ENCODE results near the gene C6orf136.
"Not testable (repeated sequence)": the region's sequence is repeated elsewhere in the genome, so short reads cannot be mapped to it uniquely, and the experiment has no call there.

C6orf136 gene

GRCh38 chr6:30657922-30658321 lies 11.0 kb downstream of the C6orf136 start:
- not testable (repeated sequence) for DNase-seq (ENCODE audit: low read depth in 2 of 2)

GRCh38 chr6:30664994-30665767 lies 18.2 kb downstream of the C6orf136 start:
- no peak for DNase-seq (ENCODE audit: low read depth in 2 of 2)

GRCh38 chr6:30666300-30666699 lies 19.4 kb downstream of the C6orf136 start:
- DNase-seq (ENCODE audit: low read depth in 2 of 2), result not testable (repeated sequence)

GRCh38 chr6:30670760-30671527 lies 24.0 kb downstream of the C6orf136 start:
- no peak for DNase-seq (ENCODE audit: low read depth in 2 of 2)

- DNase-seq (ENCODE audit: low read depth in 2 of 2), result peak; percentile 79 to 84
Measured at GRCh38 chr6:30672445-30673253, 25.7 kb downstream of the C6orf136 start, which contains the start of gene DHX16. Gene DHX16, minus strand, starts transcription at chr6:30673006. Its CDS starts 165 bp downstream, at chr6:30672841.

GRCh38 chr6:30676660-30677285 lies 29.8 kb downstream of the C6orf136 start:
- DNase-seq (ENCODE audit: low read depth in 2 of 2), result no peak

GRCh38 chr6:30678964-30679726 lies 32.2 kb downstream of the C6orf136 start:
- peak; percentile 85 to 88 for DNase-seq (ENCODE audit: low read depth in 2 of 2)

- DNase-seq (ENCODE audit: low read depth in 2 of 2), result no peak
Measured at GRCh38 chr6:30679765-30680535, 33.0 kb downstream of the C6orf136 start.

GRCh38 chr6:30681766-30682142 lies 34.8 kb downstream of the C6orf136 start:
- DNase-seq (ENCODE audit: low read depth in 2 of 2), result no peak

- DNase-seq (ENCODE audit: low read depth in 2 of 2), result peak; percentile 66 to 70
Measured at GRCh38 chr6:30682143-30683117, 35.5 kb downstream of the C6orf136 start.

GRCh38 chr6:30683183-30683979 lies 36.4 kb downstream of the C6orf136 start:
- DNase-seq (ENCODE audit: low read depth in 2 of 2), result no peak

- DNase-seq (ENCODE audit: low read depth in 2 of 2), result no peak
Measured at GRCh38 chr6:30683980-30684338, 37.0 kb downstream of the C6orf136 start.

- DNase-seq (ENCODE audit: low read depth in 2 of 2), result no peak
Measured at GRCh38 chr6:30684386-30685156, 37.6 kb downstream of the C6orf136 start.

GRCh38 chr6:30685157-30686008 lies 38.5 kb downstream of the C6orf136 start:
- no peak for DNase-seq (ENCODE audit: low read depth in 2 of 2)

- peak; percentile 69 to 76 for DNase-seq (ENCODE audit: low read depth in 2 of 2)
Measured at GRCh38 chr6:30686009-30686907, 39.3 kb downstream of the C6orf136 start, which contains the start of gene PPP1R18. Gene PPP1R18, minus strand, starts transcription at chr6:30686645. Its CDS starts 627 bp downstream, at chr6:30686018.
